ENCODE results near the gene TRPM2. TPM values are rescaled to one million over a fixed set of nuclear protein-coding genes. Genes with fewer than 3 reads are reported as not detected.

The TRPM2 gene
- total and polyA plus RNA-seq, 2 of the 13 experiments (the other 11 are each of a cell fraction or from before 2014, with no cell fraction given) = 0.07 to 0.20 TPM

DNA sequence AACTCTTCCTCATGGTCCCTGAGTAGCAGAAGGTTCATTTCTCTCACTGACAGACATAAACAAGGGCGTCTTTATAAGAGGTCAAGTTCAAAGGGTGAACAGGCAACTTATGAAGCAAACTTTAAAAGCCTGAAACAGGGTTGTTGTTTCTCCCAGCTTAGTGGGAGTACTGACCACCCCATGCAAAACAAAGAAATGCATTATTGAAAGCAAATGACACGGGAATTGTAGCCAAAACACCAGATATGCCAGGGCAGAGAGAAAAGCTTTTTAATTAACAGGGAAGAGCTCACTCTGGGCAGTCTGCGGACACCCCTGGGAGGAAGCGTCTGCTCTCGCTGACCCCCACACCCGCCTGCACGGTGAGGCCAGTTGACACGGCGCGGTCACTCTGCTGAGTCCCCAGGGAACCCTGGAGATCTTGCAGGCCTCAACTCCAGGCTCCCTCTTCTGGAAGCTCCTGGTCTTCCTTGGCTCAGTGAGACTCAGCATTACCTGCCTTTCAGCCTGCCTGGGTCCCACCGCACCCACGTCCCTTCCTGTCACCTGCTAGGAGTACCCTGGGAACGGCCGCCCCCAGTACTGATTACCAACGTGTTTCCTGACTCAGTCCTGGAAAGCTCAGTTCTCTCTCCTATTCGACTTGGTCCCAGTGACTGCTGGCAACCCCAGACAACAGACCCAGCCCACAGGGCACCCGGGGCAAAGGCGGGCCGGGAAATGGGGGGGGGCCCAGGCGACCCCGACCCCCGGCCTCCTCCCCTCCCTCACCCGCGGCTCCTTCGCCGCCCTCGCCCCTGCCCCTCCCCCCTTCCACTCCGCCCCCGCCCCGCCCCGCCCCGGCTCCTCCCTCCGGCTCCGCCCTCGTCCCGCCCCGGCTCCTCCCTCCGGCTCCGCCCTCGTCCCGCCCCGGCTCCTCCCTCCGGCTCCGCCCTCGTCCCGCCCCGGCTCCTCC lies 15.2 kb upstream of the TRPM2 start (continued):
- TF ChIP-seq JUN (CRISPR knock-in tag; IDR thresholded peaks at IDR 0.05) (no peak), PCBP1 (IDR thresholded peaks at IDR 0.05; ENCODE audit: borderline replicate concordance, low read depth, low read length) (0 out of 2 replicates have a peak, but pooled peaks have one; percentile 60), STAG1 (CRISPR knock-in tag; IDR thresholded peaks at IDR 0.05) (peak; percentile 59), HNRNPL (IDR thresholded peaks at IDR 0.05; ENCODE audit: low read depth, low read length) (0 out of 2 replicates have a peak, but pooled peaks have one; percentile 37), ZNF557 (CRISPR knock-in tag; IDR thresholded peaks at IDR 0.05) (no peak), SAP130 (CRISPR knock-in tag; IDR thresholded peaks at IDR 0.05; ENCODE audit: low read depth) (peak; percentile 61; the same call in 1 of the 2 replicates), KAT2B (IDR thresholded peaks at IDR 0.05; ENCODE audit: borderline replicate concordance, low read depth, low read length) (no peak), BORCS8-MEF2B (CRISPR knock-in tag; IDR thresholded peaks at IDR 0.05) (peak; percentile 42; the same call in 1 of the 2 replicates), MAZ (IDR thresholded peaks at IDR 0.05; ENCODE audit: borderline replicate concordance, low read depth, low read length) (0 out of 2 replicates have a peak, but pooled peaks have one; percentile 12), MAZ (CRISPR knock-in tag; IDR thresholded peaks at IDR 0.05; ENCODE audit: low read depth) (no peak), RARG (CRISPR knock-in tag; IDR thresholded peaks at IDR 0.05; ENCODE audit: low read depth) (no peak), SMC3 (IDR thresholded peaks at IDR 0.05; ENCODE audit: low read length) (peak; percentile 20; the same call in 1 of the 2 replicates), REPIN1 (CRISPR knock-in tag; IDR thresholded peaks at IDR 0.05; ENCODE audit: borderline replicate concordance, low read depth) (0 out of 2 replicates have a peak, but pooled peaks have one; percentile 24), POLR2G (IDR thresholded peaks at IDR 0.05; ENCODE audit: low read depth, low read length) (peak; percentile 47; the same call in 1 of the 2 replicates), AGO2 (optimal IDR thresholded peaks at IDR 0.05; ENCODE audit: low read depth, low read length) (peak; percentile 23)
- TF ChIP-seq, protein P1, sequence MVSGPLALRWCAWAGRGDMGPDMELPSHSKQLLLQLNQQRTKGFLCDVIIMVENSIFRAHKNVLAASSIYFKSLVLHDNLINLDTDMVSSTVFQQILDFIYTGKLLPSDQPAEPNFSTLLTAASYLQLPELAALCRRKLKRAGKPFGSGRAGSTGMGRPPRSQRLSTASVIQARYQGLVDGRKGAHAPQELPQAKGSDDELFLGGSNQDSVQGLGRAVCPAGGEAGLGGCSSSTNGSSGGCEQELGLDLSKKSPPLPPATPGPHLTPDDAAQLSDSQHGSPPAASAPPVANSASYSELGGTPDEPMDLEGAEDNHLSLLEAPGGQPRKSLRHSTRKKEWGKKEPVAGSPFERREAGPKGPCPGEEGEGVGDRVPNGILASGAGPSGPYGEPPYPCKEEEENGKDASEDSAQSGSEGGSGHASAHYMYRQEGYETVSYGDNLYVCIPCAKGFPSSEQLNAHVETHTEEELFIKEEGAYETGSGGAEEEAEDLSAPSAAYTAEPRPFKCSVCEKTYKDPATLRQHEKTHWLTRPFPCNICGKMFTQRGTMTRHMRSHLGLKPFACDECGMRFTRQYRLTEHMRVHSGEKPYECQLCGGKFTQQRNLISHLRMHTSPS (CRISPR knock-in tag; IDR thresholded peaks at IDR 0.05; ENCODE audit: low read depth) = no peak
- TF ChIP-seq, protein P2, sequence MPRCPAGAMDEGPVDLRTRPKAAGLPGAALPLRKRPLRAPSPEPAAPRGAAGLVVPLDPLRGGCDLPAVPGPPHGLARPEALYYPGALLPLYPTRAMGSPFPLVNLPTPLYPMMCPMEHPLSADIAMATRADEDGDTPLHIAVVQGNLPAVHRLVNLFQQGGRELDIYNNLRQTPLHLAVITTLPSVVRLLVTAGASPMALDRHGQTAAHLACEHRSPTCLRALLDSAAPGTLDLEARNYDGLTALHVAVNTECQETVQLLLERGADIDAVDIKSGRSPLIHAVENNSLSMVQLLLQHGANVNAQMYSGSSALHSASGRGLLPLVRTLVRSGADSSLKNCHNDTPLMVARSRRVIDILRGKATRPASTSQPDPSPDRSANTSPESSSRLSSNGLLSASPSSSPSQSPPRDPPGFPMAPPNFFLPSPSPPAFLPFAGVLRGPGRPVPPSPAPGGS (CRISPR knock-in tag; IDR thresholded peaks at IDR 0.05) = peak; percentile 20; the same call in 1 of the 2 replicates
- TF ChIP-seq, protein P3, sequence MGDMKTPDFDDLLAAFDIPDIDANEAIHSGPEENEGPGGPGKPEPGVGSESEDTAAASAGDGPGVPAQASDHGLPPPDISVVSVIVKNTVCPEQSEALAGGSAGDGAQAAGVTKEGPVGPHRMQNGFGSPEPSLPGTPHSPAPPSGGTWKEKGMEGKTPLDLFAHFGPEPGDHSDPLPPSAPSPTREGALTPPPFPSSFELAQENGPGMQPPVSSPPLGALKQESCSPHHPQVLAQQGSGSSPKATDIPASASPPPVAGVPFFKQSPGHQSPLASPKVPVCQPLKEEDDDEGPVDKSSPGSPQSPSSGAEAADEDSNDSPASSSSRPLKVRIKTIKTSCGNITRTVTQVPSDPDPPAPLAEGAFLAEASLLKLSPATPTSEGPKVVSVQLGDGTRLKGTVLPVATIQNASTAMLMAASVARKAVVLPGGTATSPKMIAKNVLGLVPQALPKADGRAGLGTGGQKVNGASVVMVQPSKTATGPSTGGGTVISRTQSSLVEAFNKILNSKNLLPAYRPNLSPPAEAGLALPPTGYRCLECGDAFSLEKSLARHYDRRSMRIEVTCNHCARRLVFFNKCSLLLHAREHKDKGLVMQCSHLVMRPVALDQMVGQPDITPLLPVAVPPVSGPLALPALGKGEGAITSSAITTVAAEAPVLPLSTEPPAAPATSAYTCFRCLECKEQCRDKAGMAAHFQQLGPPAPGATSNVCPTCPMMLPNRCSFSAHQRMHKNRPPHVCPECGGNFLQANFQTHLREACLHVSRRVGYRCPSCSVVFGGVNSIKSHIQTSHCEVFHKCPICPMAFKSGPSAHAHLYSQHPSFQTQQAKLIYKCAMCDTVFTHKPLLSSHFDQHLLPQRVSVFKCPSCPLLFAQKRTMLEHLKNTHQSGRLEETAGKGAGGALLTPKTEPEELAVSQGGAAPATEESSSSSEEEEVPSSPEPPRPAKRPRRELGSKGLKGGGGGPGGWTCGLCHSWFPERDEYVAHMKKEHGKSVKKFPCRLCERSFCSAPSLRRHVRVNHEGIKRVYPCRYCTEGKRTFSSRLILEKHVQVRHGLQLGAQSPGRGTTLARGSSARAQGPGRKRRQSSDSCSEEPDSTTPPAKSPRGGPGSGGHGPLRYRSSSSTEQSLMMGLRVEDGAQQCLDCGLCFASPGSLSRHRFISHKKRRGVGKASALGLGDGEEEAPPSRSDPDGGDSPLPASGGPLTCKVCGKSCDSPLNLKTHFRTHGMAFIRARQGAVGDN (CRISPR knock-in tag; IDR thresholded peaks at IDR 0.05) = peak; percentile 33; the same call in 1 of the 2 replicates
- TF ChIP-seq, protein P4, sequence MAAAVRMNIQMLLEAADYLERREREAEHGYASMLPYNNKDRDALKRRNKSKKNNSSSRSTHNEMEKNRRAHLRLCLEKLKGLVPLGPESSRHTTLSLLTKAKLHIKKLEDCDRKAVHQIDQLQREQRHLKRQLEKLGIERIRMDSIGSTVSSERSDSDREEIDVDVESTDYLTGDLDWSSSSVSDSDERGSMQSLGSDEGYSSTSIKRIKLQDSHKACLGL (CRISPR knock-in tag; IDR thresholded peaks at IDR 0.05) = peak; percentile 66; the same call in 1 of the 2 replicates

Data from HepG2 (cell line).